Islet precursor cell (in vitro differentiated cells): ENCODE measurements around the gene TRIM47.

Source experiments
- DNase-seq: peaks from one replicate; pipeline ENCODE4 v3.0.0-alpha.2; 2018

TRIM47 gene

DNA sequence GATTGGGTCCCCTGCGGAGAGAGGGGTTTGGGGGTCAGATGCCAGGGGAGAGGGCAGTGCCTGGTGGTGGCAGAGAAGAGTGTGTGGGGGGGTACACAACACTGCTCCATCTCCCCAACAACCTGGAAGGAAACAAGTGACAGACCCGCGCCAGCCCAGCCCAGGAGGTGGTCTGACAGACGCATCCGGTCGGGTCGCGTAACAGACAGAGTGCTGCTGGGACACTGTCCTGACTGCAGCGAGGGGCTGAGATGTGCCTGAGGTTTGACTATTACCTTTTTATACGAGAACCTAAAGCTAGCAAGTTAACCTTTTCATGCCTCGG is 50.3 kb downstream of the TRIM47 start:
- DNase-seq = no peak

DNA sequence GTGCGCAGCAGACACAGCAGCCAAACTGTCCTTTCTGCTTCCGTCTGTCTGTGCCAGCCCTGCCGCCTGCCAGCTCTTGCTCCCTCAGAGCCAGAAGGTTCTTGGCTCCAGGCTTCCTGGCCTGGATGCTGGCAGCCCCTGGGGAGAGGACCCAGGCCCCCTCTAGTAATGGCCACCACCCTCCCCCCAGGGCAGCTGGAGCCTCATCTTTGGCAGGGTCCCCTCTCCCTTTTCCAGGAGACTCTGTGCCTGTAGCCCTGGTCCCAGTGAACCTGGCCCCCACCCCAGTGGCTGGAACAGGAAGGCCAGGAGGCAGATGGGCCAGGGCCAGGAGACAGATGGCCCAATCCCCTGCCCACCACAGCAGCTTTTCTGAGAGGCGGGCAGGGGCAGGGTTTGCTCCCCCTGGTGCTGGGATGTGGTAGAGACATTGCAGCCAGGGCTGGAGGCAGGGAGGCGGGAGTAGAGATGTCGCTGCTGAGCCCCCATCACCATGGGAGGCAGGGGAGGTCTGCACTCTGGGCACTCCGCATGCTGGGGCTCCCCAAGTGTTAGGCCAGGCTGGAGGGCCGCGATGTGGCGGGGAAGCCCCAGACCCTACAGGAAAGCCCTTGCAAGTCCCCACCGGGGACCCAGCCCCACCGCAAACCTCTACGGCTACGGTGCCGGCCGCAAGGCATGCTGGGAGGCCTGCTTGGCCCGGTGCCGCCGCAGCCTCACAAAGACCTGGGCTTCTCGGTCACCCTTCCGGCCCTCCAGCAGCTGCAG is 50.9 kb downstream of the TRIM47 start:
- peak; percentile 95 for DNase-seq

DNA sequence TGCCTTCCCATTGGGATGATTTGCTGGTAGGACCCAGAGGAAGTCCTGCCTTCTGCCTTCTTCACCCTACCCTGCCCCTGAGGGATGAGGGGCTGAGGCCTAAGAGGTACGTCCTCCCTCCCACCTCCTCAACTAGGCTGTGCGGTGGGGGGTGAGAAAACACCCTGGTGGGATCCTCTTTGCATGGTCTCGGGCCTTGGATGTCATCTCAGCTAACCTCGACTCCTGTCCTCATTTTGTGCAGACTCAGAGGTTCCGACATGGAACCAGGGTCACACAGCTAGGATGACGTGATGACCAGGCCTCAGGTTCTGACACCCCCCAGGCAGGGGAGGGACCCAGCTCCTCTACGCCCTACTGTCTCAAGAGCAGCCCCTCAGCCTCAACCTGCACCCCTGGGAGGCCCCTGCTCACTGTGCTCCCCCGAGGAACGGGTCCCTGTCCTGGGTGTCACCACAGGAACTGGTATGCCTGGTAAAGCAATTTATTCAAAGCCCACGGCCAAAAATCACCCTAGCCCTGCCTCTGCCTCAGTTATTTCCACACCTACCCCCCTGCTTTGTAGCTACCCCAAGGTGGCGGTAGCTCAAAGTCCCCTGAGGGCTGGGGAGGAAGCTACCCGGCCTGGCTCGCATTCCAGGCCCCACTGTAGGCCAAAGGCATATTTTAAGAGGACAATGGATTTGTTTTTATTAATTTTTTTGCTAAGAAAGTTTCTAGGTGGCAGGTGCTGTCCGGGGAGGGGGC is 51.6 kb downstream of the TRIM47 start:
- no peak for DNase-seq

DNA sequence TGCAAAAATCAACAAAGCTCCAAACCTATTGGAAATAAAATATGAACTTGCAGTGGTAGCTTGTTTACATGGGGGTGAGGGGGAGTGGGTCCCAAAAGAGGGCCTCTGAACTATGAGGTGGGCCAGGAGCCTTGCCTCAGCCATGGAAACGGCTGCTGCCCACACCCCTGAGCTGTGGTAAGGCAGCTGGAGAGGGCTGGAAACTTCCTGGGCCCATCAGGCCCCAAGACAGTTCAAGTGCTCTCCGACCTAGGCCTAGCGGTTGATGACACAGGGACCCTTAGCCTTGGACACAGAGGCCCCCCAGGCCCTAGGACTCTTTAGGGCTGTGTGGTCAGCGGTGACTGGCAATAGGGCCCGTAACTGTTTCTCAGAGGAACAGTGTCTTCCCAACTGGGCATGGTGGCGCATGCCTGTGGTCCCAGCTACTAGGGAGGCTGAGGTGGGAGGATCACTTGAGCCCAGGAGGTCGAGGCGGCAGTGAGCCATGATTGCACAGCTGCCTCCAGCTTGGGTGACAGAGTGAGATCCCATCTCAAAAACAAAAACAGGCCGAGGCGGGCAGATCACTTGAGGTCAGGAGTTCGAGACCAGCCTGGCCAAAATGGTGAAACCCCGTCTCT is 52.5 kb downstream of the TRIM47 start:
- no peak for DNase-seq

DNA sequence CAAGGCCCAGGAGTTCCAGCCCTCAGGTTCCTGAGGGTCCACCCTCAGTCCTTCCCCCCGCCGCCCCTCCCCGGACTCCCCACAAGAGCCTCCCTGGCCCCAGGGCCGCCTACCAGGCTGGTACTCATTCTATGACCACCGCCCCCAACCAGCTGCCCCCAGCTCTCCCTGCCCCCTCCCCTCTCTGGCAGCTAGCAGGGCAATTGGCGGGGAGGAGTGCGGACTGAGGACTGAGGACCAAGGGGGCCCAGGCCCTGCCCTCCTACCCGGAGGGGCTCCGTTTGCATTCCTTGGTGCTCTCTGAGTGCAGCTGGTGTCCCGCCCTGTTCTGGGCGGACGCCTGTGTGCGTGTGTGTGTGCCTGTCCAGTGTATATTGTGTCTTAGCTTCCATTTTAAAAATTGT is 53.2 kb downstream of the TRIM47 start:
- no peak for DNase-seq

DNA sequence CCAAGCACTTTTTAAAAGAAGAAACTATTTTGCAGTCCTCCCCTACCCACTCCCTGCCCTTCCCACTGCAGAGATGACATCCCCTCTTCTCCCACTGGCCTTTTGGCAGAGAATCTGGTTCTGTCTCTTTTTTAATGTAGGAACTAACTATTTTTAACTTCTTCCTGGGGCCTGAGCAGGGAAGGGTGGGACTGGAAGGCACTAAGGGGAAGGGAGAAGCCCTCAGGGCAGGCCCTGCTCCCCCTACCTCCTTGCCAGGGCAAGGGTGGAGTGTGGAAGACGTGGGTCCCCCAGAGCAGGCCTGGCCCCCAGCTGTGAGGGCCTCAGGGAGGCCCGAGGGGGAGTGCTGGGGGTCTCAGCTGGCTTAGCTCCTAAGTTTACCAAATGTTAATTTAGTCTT is 53.7 kb downstream of the TRIM47 start:
- DNase-seq = no peak
